GM18870 (cell line): ENCODE results near the gene JARID2.

Source experiments
- ATAC-seq: cut with Tn5 transposase; IDR thresholded peaks from one replicate; pipeline ENCODE4 v1.9.1; 2021; ENCODE audit warnings: moderate library complexity; ENCODE audit not compliant: unreplicated experiment

Gene JARID2

GRCh38 chr6:15500078-15500740 lies 254.3 kb downstream of the JARID2 start:
- ATAC-seq: no peak

GRCh38 chr6:15500901-15501825 lies 255.3 kb downstream of the JARID2 start:
- ATAC-seq: no peak

GRCh38 chr6:15501826-15502445 lies 256.1 kb downstream of the JARID2 start:
- no peak for ATAC-seq

GRCh38 chr6:15502446-15503345 lies 256.8 kb downstream of the JARID2 start:
- no peak for ATAC-seq

GRCh38 chr6:15503346-15503680 lies 257.4 kb downstream of the JARID2 start:
- no peak for ATAC-seq

GRCh38 chr6:15504040-15504495 lies 258.2 kb downstream of the JARID2 start:
- no peak for ATAC-seq

- ATAC-seq: no peak
Measured at GRCh38 chr6:15504581-15505350, 258.9 kb downstream of the JARID2 start.

GRCh38 chr6:15505463-15505918 lies 259.6 kb downstream of the JARID2 start:
- ATAC-seq: no peak

GRCh38 chr6:15506066-15506465 lies 260.2 kb downstream of the JARID2 start:
- ATAC-seq: no peak

GRCh38 chr6:15507221-15507620 lies 261.4 kb downstream of the JARID2 start:
- ATAC-seq: no peak

GRCh38 chr6:15507746-15508145 lies 261.9 kb downstream of the JARID2 start:
- no peak for ATAC-seq

- ATAC-seq: no peak
Measured at GRCh38 chr6:15508441-15508871, 262.6 kb downstream of the JARID2 start.

- no peak for ATAC-seq
Measured at GRCh38 chr6:15508931-15509330, 263.1 kb downstream of the JARID2 start.

- ATAC-seq: no peak
Measured at GRCh38 chr6:15509335-15509933, 263.6 kb downstream of the JARID2 start.

- no peak for ATAC-seq
Measured at GRCh38 chr6:15510121-15510520, 264.3 kb downstream of the JARID2 start.

GRCh38 chr6:15510536-15511247 lies 264.8 kb downstream of the JARID2 start:
- no peak for ATAC-seq

- no peak for ATAC-seq
Measured at GRCh38 chr6:15511248-15512125, 265.6 kb downstream of the JARID2 start.

GRCh38 chr6:15512126-15512525 lies 266.3 kb downstream of the JARID2 start:
- ATAC-seq: no peak
